Duodenal mucosa (tissue), 2 donors: Measurements from ENCODE around the gene CLASP1.
"Not testable (repeated sequence)": the region's sequence is repeated elsewhere in the genome, so short reads cannot be mapped to it uniquely, and the experiment has no call there.

Experiments
- H3K27ac ChIP-seq: one replicate; pipeline ENCODE4 v1.7.0; 2013; ENCODE audit warnings: low read depth, low read length
- H3K27me3 ChIP-seq, 2 donors: one replicate each; pipeline ENCODE4 v1.7.0; 2013; ENCODE audit warnings: low read length in 2 of 2, control low read depth in 1 of 2; ENCODE audit not compliant: insufficient read depth in 2 of 2, control insufficient read depth in 1 of 2
- H3K36me3 ChIP-seq, 2 donors: one replicate each; pipeline ENCODE4 v1.7.0; 2013; ENCODE audit warnings: low read length in 2 of 2, control low read depth in 1 of 2; ENCODE audit not compliant: insufficient read depth in 2 of 2, control insufficient read depth in 1 of 2
- H3K4me1 ChIP-seq, 2 donors: one replicate each; pipeline ENCODE4 v1.7.0; 2013; ENCODE audit warnings: low read length in 2 of 2, control low read depth in 1 of 2; ENCODE audit not compliant: insufficient read depth in 2 of 2, control insufficient read depth in 1 of 2
- H3K4me3 ChIP-seq, 2 donors: one replicate each; pipeline ENCODE4 v1.7.0; 2013; ENCODE audit warnings: low read length in 2 of 2, low read depth in 1 of 2
- H3K9ac ChIP-seq, 2 donors: one replicate each; pipeline ENCODE4 v1.7.0; 2013; ENCODE audit warnings: low read length in 2 of 2, low read depth in 1 of 2
- H3K9me3 ChIP-seq, 2 donors: one replicate each; pipeline ENCODE4 v1.7.0; 2013; ENCODE audit warnings: low read length in 2 of 2, control low read depth in 1 of 2; ENCODE audit not compliant: control insufficient read depth in 1 of 2

CLASP1 gene

GRCh38 chr2:121446647-121447241 lies 202.5 kb downstream of the CLASP1 start:
- Histone ChIP-seq H3K4me3 (no peak overlapping the region), H3K36me3 (peaks cover 39 to 73% of the 10 kb centered on the region in 2 donors)

GRCh38 chr2:121442889-121443288 lies 206.4 kb downstream of the CLASP1 start:
- H3K4me1 ChIP-seq = no peaks in the 10 kb centered on the region
- no peak overlapping the region for H3K27ac ChIP-seq
- no peaks in the 10 kb centered on the region for H3K27me3 ChIP-seq
- H3K9me3 ChIP-seq = no peaks in the 10 kb centered on the region
- peaks cover 24 to 54% of the 10 kb centered on the region in 2 donors for H3K36me3 ChIP-seq
- H3K4me3 ChIP-seq = no peak overlapping the region
- H3K9ac ChIP-seq = no peak overlapping the region

More at GRCh38 chr2:121446647-121447241, 202.5 kb downstream of the CLASP1 start:
- H3K4me1 ChIP-seq = no peaks in the 10 kb centered on the region
- H3K27ac ChIP-seq = no peak overlapping the region
- H3K27me3 ChIP-seq = no peaks in the 10 kb centered on the region
- no peak overlapping the region for H3K9ac ChIP-seq
- no peaks in the 10 kb centered on the region for H3K9me3 ChIP-seq

- H3K36me3 ChIP-seq = peaks cover 0 to 16% of the 10 kb centered on the region in 2 donors
- H3K27me3 ChIP-seq, H3K27ac ChIP-seq, H3K9ac ChIP-seq, H3K4me1 ChIP-seq, H3K4me3 ChIP-seq, H3K9me3 ChIP-seq: not testable (repeated sequence)
Observed at GRCh38 chr2:121438290-121438689, 211.0 kb downstream of the CLASP1 start.

GRCh38 chr2:121436918-121437317 lies 212.3 kb downstream of the CLASP1 start:
- no peak overlapping the region for H3K4me3 ChIP-seq
- no peaks in the 10 kb centered on the region for H3K4me1 ChIP-seq
- no peaks in the 10 kb centered on the region for H3K9me3 ChIP-seq
- no peak overlapping the region for H3K9ac ChIP-seq
- no peaks in the 10 kb centered on the region for H3K27me3 ChIP-seq
- no peak overlapping the region for H3K27ac ChIP-seq
- H3K36me3 ChIP-seq = peaks cover 0 to 11% of the 10 kb centered on the region in 2 donors

- Histone ChIP-seq H3K27ac (no peak overlapping the region), H3K9ac (no peak overlapping the region), H3K36me3 (peaks cover 0 to 6% of the 10 kb centered on the region in 2 donors), H3K4me1 (no peaks in the 10 kb centered on the region), H3K4me3 (no peak overlapping the region), H3K27me3 (no peaks in the 10 kb centered on the region), H3K9me3 (no peaks in the 10 kb centered on the region)
Observed at GRCh38 chr2:121435790-121436189, 213.5 kb downstream of the CLASP1 start.

GRCh38 chr2:121431214-121431613 lies 218.0 kb downstream of the CLASP1 start:
- Histone ChIP-seq H3K36me3 (peaks cover 18 to 31% of the 10 kb centered on the region in 2 donors), H3K9ac (no peak overlapping the region), H3K4me1 (no peaks in the 10 kb centered on the region), H3K27me3 (no peaks in the 10 kb centered on the region), H3K4me3 (no peak overlapping the region), H3K9me3 (no peaks in the 10 kb centered on the region), H3K27ac (no peak overlapping the region)

- H3K36me3 ChIP-seq = peaks cover 18 to 31% of the 10 kb centered on the region in 2 donors
- H3K9ac ChIP-seq = no peak overlapping the region
- no peaks in the 10 kb centered on the region for H3K27me3 ChIP-seq
- H3K9me3 ChIP-seq = no peaks in the 10 kb centered on the region
- H3K4me1 ChIP-seq = no peaks in the 10 kb centered on the region
- no peak overlapping the region for H3K4me3 ChIP-seq
- no peak overlapping the region for H3K27ac ChIP-seq
Observed at GRCh38 chr2:121429927-121430520, 219.2 kb downstream of the CLASP1 start.

GRCh38 chr2:121429119-121429903 lies 220.0 kb downstream of the CLASP1 start:
- no peaks in the 10 kb centered on the region for H3K27me3 ChIP-seq
- H3K27ac ChIP-seq = no peak overlapping the region
- H3K9me3 ChIP-seq = no peaks in the 10 kb centered on the region
- no peak overlapping the region for H3K9ac ChIP-seq
- H3K4me3 ChIP-seq = no peak overlapping the region
- no peaks in the 10 kb centered on the region for H3K4me1 ChIP-seq
- H3K36me3 ChIP-seq = peaks cover 18 to 31% of the 10 kb centered on the region in 2 donors

GRCh38 chr2:121427187-121427689 lies 222.0 kb downstream of the CLASP1 start:
- H3K27ac ChIP-seq = no peak overlapping the region
- peaks cover 24 to 31% of the 10 kb centered on the region in 2 donors for H3K36me3 ChIP-seq

GRCh38 chr2:121420486-121420885 lies 228.8 kb downstream of the CLASP1 start:
- Histone ChIP-seq H3K4me3 (no peak overlapping the region), H3K27ac (no peak overlapping the region), H3K36me3 (peaks cover 16 to 22% of the 10 kb centered on the region in 2 donors), H3K9me3 (no peaks in the 10 kb centered on the region), H3K4me1 (peaks cover 0 to 3% of the 10 kb centered on the region in 2 donors), H3K9ac (no peak overlapping the region), H3K27me3 (no peaks in the 10 kb centered on the region)

More at GRCh38 chr2:121427187-121427689, 222.0 kb downstream of the CLASP1 start:
- no peak overlapping the region for H3K9ac ChIP-seq
- H3K27me3 ChIP-seq = no peaks in the 10 kb centered on the region
- H3K9me3 ChIP-seq = no peaks in the 10 kb centered on the region
- no peaks in the 10 kb centered on the region for H3K4me1 ChIP-seq
- H3K4me3 ChIP-seq = no peak overlapping the region
